Measurements from ENCODE around the gene EDAR.

Gene EDAR

GRCh38 chr2:108908713-108909070, 80.3 kb downstream of the EDAR start:
- DNase-seq (ENCODE audit: low spot score): no peak

- DNase-seq (ENCODE audit: low spot score): peak; percentile 34
These were observed 81.0 kb downstream of the EDAR start for GRCh38 chr2:108907822-108908712.

- no peak for DNase-seq (ENCODE audit: low spot score)
These were observed 82.5 kb downstream of the EDAR start for GRCh38 chr2:108906403-108907077.

GRCh38 chr2:108905906-108906305, 83.1 kb downstream of the EDAR start:
- DNase-seq (ENCODE audit: low spot score): no peak

GRCh38 chr2:108905176-108905575, 83.8 kb downstream of the EDAR start:
- DNase-seq (ENCODE audit: low spot score): no peak

GRCh38 chr2:108904680-108905079, 84.3 kb downstream of the EDAR start:
- DNase-seq (ENCODE audit: low spot score): no peak

- no peak for DNase-seq (ENCODE audit: low spot score)
These were observed 90.5 kb downstream of the EDAR start for GRCh38 chr2:108898315-108899082.

- DNase-seq (ENCODE audit: low spot score): no peak
These were observed 92.3 kb downstream of the EDAR start for GRCh38 chr2:108896741-108897140.

- DNase-seq (ENCODE audit: low spot score): no peak
These were observed 93.8 kb downstream of the EDAR start for GRCh38 chr2:108895188-108895587.

- DNase-seq (ENCODE audit: low spot score): no peak
These were observed 94.3 kb downstream of the EDAR start for GRCh38 chr2:108894766-108895165.

GRCh38 chr2:108893277-108893676, 95.7 kb downstream of the EDAR start:
- no peak for DNase-seq (ENCODE audit: low spot score)

- DNase-seq (ENCODE audit: low spot score): no peak
These were observed 99.1 kb downstream of the EDAR start for GRCh38 chr2:108889907-108890306.

- DNase-seq (ENCODE audit: low spot score): no peak
These were observed 104.4 kb downstream of the EDAR start for GRCh38 chr2:108884619-108885018.

GRCh38 chr2:108878276-108878675, 110.7 kb downstream of the EDAR start:
- DNase-seq (ENCODE audit: low spot score): peak; percentile 61

GRCh38 chr2:108877506-108877905, 111.5 kb downstream of the EDAR start:
- peak; percentile 31 for DNase-seq (ENCODE audit: low spot score)

GRCh38 chr2:108870069-108870644, 118.9 kb downstream of the EDAR start:
- no peak for DNase-seq (ENCODE audit: low spot score)

- no peak for DNase-seq (ENCODE audit: low spot score)
These were observed 119.5 kb downstream of the EDAR start for GRCh38 chr2:108869542-108869941.

- no peak for DNase-seq (ENCODE audit: low spot score)
These were observed 120.1 kb downstream of the EDAR start for GRCh38 chr2:108868911-108869310.

- no peak for DNase-seq (ENCODE audit: low spot score)
These were observed 123.0 kb downstream of the EDAR start for GRCh38 chr2:108866041-108866440.

- no peak for DNase-seq (ENCODE audit: low spot score)
These were observed 130.1 kb downstream of the EDAR start for GRCh38 chr2:108858894-108859293.

GRCh38 chr2:108855194-108855593, 133.8 kb downstream of the EDAR start:
- peak; percentile 12 for DNase-seq (ENCODE audit: low spot score)

- no peak for DNase-seq (ENCODE audit: low spot score)
These were observed 134.5 kb downstream of the EDAR start for GRCh38 chr2:108854484-108854883.

All from cerebellar cortex (tissue), 1 donor.